ENCODE data around the gene TEX2. TPM values are rescaled to one million over a fixed set of nuclear protein-coding genes. Genes with fewer than 3 reads are reported as not detected.
A peak's percentile ranks its signal among the peaks of the same experiment; 100 is the strongest.

The TEX2 gene
- total and polyA plus RNA-seq, 2 donors (not counting 1 experiment from before 2014, with no cell fraction given), result 4.0 to 7.6 TPM

DNA sequence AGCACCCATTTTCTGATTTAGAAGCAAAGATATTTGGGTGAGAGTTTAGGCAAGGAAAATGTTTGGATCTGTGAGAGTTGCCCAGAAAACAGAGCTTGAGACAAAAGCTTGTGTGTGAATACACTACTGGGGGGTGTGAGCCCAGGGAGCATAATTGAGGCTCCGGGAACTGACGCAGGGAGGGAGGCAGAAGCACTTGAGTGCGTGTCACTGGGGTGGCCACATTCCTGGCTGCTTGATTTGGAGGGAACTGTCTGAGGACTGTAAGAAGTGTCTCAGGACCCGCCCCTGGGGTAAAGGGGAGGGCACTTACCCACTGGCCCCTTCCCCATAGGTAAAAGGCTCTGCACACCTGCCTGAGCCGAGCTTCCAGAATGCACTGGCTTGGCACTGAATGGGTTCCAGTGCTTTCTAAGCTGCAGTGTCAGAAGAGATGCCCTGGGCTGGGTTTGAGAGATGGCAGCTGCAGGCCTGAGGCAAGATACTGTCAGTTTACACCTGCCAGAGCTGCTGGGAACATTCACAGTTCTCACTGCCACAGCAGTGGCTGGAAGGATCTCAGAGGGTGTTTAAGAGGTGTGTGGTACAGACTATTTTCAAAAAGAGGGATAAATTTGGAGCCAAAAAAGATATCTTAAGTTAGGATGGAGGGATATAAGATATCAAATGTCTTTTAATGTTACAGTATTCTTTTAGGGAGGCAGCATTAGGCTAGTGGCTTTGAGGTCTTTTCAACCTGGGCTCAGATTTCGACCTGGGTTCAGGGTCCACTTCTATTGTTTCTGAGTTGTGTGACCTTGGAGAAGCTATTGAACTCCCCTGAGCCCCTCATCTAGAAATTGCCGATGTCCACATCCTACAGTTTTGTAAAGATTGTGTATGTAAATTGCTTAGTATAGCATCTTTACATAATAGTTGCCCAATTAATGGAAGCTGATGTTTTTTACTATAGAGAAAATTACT lies 6.9 kb upstream of the TEX2 start:
- no peak for ATAC-seq (ENCODE audit: low read depth)
- Histone ChIP-seq H3K27me3 (replicated peaks in 1 of 4; ENCODE audit: control extremely low read depth in 1 of 4, control insufficient read depth in 3 of 4, insufficient read depth in 4 of 4, low read length in 3 of 4) (peaks cover 0 to 8% (median 2%) of the 10 kb centered on the region in 4 experiments), H3K27ac (ENCODE audit: low read length in 2 of 2) (no peak overlapping the region), H3K9me3 (ENCODE audit: control extremely low read depth in 1 of 3, control insufficient read depth in 2 of 3, insufficient read depth in 1 of 3, low read length in 2 of 3) (peaks cover 0 to 5% (median 5%) of the 10 kb centered on the region in 3 donors), H3K4me1 (ENCODE audit: control insufficient read depth in 2 of 2, insufficient read depth in 2 of 2, low read length in 2 of 2) (peaks cover 8 to 12% of the 10 kb centered on the region in 2 donors), H3K9ac (ENCODE audit: low read length) (peak overlapping the region; percentile 9), H2AFZ (ENCODE audit: insufficient read depth, low read depth, low read length, poor library complexity, severe bottlenecking) (peak overlapping the region; percentile 29), H3K36me3 (replicated peaks in 1 of 2; ENCODE audit: control extremely low read depth in 1 of 2, control insufficient read depth in 1 of 2, extremely low read depth in 1 of 2, insufficient read depth in 2 of 2, low read length in 1 of 2) (no peaks in the 10 kb centered on the region), H3K4me3 (ENCODE audit: control extremely low read depth in 1 of 5, extremely low read depth in 1 of 5, insufficient read depth in 1 of 5, low read depth in 2 of 5, low read length in 4 of 5) (no peak overlapping the region), H3K79me2 (ENCODE audit: control insufficient read depth, insufficient read depth, low read length) (no peaks in the 10 kb centered on the region), H3K4me2 (replicated peaks; ENCODE audit: low read depth, low read length, poor library complexity, severe bottlenecking) (peak overlapping the region; percentile 21), H4K20me1 (ENCODE audit: control insufficient read depth, insufficient read depth, low read length, poor library complexity, severe bottlenecking) (no peaks in the 10 kb centered on the region)
- H3K4me1 Mint-ChIP-seq, result peaks cover 10% of the 10 kb centered on the region
- H3K4me3 Mint-ChIP-seq, result no peak overlapping the region
- H3K27ac Mint-ChIP-seq, result no peak overlapping the region
- CTCF ChIA-PET, result interaction anchor here (1.9 kb wide), 1 partner anchor 12 kb away, joined by 4 read pairs; no protein-coding TSS in a partner anchor
- intact Hi-C loops (cut with micrococcal nuclease), result loop anchor here (10.0 kb wide), 1 partner anchor 1305 kb away; the partner anchor contains the start of gene TANC2
- POLR2A ChIA-PET, result no interaction called here
- 95% methylated on average over 6 of the region's 7 CpGs for WGBS (ENCODE audit: insufficient coverage)
- H3K27me3 Mint-ChIP-seq, result peaks cover 18% of the 10 kb centered on the region
- DNase-seq, result no peak
- TF ChIP-seq EZH2 (IDR thresholded peaks at IDR 0.05; ENCODE audit: borderline replicate concordance, insufficient read depth, low read depth, low read length, poor library complexity, severe bottlenecking), result no peak
- TF ChIP-seq, protein P1, sequence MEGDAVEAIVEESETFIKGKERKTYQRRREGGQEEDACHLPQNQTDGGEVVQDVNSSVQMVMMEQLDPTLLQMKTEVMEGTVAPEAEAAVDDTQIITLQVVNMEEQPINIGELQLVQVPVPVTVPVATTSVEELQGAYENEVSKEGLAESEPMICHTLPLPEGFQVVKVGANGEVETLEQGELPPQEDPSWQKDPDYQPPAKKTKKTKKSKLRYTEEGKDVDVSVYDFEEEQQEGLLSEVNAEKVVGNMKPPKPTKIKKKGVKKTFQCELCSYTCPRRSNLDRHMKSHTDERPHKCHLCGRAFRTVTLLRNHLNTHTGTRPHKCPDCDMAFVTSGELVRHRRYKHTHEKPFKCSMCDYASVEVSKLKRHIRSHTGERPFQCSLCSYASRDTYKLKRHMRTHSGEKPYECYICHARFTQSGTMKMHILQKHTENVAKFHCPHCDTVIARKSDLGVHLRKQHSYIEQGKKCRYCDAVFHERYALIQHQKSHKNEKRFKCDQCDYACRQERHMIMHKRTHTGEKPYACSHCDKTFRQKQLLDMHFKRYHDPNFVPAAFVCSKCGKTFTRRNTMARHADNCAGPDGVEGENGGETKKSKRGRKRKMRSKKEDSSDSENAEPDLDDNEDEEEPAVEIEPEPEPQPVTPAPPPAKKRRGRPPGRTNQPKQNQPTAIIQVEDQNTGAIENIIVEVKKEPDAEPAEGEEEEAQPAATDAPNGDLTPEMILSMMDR (IDR thresholded peaks at IDR 0.05), result no peak
- no peaks in the 10 kb centered on the region for H3K9me3 Mint-ChIP-seq (ENCODE audit: insufficient read depth)

DNA sequence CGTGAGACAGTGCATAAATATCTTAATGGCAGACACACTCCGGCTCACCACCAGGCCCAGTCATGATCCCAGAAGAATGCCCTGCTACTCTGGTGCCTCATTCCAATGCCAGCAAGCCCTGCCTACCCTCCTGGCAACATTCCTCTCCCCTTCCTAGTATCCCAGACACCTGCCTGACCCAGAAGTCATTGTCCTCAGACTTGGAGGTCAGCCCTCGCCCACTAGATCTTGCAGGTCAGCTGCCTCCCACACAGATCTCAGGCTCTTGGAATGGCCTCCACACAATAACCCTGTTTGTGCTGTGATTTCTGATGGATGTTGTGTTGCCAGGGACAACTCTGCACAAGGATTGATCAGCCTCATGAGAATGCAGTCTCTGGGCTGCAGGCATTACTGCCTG lies 1.8 kb upstream of the TEX2 start:
- Mint-ChIP-seq H3K9me3 (ENCODE audit: insufficient read depth) (no peaks in the 10 kb centered on the region), H3K27me3 (peaks cover 18% of the 10 kb centered on the region), H3K4me1 (peaks cover 28% of the 10 kb centered on the region), H3K27ac (no peak overlapping the region), H3K4me3 (no peak overlapping the region)
- TF ChIP-seq, protein P1 (IDR thresholded peaks at IDR 0.05), result no peak
- no peak for TF ChIP-seq EZH2 (IDR thresholded peaks at IDR 0.05; ENCODE audit: borderline replicate concordance, insufficient read depth, low read depth, low read length, poor library complexity, severe bottlenecking)
- H3K4me2 ChIP-seq (replicated peaks; ENCODE audit: low read depth, low read length, poor library complexity, severe bottlenecking), result no peak overlapping the region
- no peak overlapping the region for H3K27ac ChIP-seq (ENCODE audit: low read length in 2 of 2)
- DNase-seq, result no peak
- ATAC-seq (ENCODE audit: low read depth), result no peak
- H3K4me1 ChIP-seq (ENCODE audit: control insufficient read depth in 2 of 2, insufficient read depth in 2 of 2, low read length in 2 of 2), result peaks cover 10 to 22% of the 10 kb centered on the region in 2 donors
- WGBS (ENCODE audit: insufficient coverage), result 91% methylated on average over 3 of the region's 3 CpGs
- POLR2A ChIA-PET, result no interaction called here
- intact Hi-C loops (cut with micrococcal nuclease), result loop anchor here (5.0 to 10.0 kb wide), 3 partner anchors 343 to 1300 kb away; partner anchors contain the start of gene TANC2
- H3K4me3 ChIP-seq (ENCODE audit: control extremely low read depth in 1 of 5, extremely low read depth in 1 of 5, insufficient read depth in 1 of 5, low read depth in 2 of 5, low read length in 4 of 5), result no peak overlapping the region
- peaks cover 16% of the 10 kb centered on the region for H3K79me2 ChIP-seq (ENCODE audit: control insufficient read depth, insufficient read depth, low read length)
- H4K20me1 ChIP-seq (ENCODE audit: control insufficient read depth, insufficient read depth, low read length, poor library complexity, severe bottlenecking), result no peaks in the 10 kb centered on the region
- H3K9me3 ChIP-seq (ENCODE audit: control extremely low read depth in 1 of 3, control insufficient read depth in 2 of 3, insufficient read depth in 1 of 3, low read length in 2 of 3), result no peaks in the 10 kb centered on the region
- H2AFZ ChIP-seq (ENCODE audit: insufficient read depth, low read depth, low read length, poor library complexity, severe bottlenecking), result no peak overlapping the region
- H3K27me3 ChIP-seq (replicated peaks in 1 of 4; ENCODE audit: control extremely low read depth in 1 of 4, control insufficient read depth in 3 of 4, insufficient read depth in 4 of 4, low read length in 3 of 4), result peaks cover 0 to 10% (median 0%) of the 10 kb centered on the region in 4 experiments
- no peaks in the 10 kb centered on the region for H3K36me3 ChIP-seq (replicated peaks in 1 of 2; ENCODE audit: control extremely low read depth in 1 of 2, control insufficient read depth in 1 of 2, extremely low read depth in 1 of 2, insufficient read depth in 2 of 2, low read length in 1 of 2)
- CTCF ChIA-PET, result interaction anchor here (1.0 kb wide), 1 partner anchor 14 kb away, joined by 4 read pairs; no protein-coding TSS in a partner anchor
- no peak overlapping the region for H3K9ac ChIP-seq (ENCODE audit: low read length)
